Stimulated activated CD4-positive, alpha-beta T cell treated with anti-CD3 and anti-CD28 coated beads, Interleukin-2, amount 100 ng/mL, for 24 hours (primary cell): ENCODE results near the gene TUBA1C.
A peak's percentile ranks its signal among the peaks of the same experiment; 100 is the strongest.
"Not testable (repeated sequence)": the region's sequence is repeated elsewhere in the genome, so short reads cannot be mapped to it uniquely, and the experiment has no call there.

ENCODE experiments used
- DNase-seq, 2 donors: peaks; one replicate each; pipeline ENCODE4 v3.0.0-alpha.2; 2020

TUBA1C gene

GRCh38 chr12:49284672-49285071 is 19.8 kb downstream of the TUBA1C start:
- DNase-seq = no peak

- DNase-seq = no peak
Observed at GRCh38 chr12:49287876-49288275, 23.0 kb downstream of the TUBA1C start.

- peak; percentile 75 to 76 for DNase-seq
Observed at GRCh38 chr12:49288412-49288853, 23.6 kb downstream of the TUBA1C start.

- DNase-seq = no peak
Observed at GRCh38 chr12:49288922-49289555, 24.2 kb downstream of the TUBA1C start.

- no peak for DNase-seq
Observed at GRCh38 chr12:49292729-49293055, 27.8 kb downstream of the TUBA1C start.

GRCh38 chr12:49293056-49293956 is 28.4 kb downstream of the TUBA1C start:
- DNase-seq = no peak

- DNase-seq = no peak
Observed at GRCh38 chr12:49294086-49294803, 29.4 kb downstream of the TUBA1C start.

- no peak for DNase-seq
Observed at GRCh38 chr12:49294804-49295081, 29.9 kb downstream of the TUBA1C start.

- peak in 1 of 2 donors; percentile 24 for DNase-seq
Observed at GRCh38 chr12:49295082-49295936, 30.4 kb downstream of the TUBA1C start, which contains the start of gene PRPH. TSS of gene PRPH (plus strand) at chr12:49295147. CDS start at chr12:49295201, 54 bp downstream.

- DNase-seq = peak; percentile 72 to 77
Observed at GRCh38 chr12:49296034-49296835, 31.4 kb downstream of the TUBA1C start.

GRCh38 chr12:49296836-49297694 is 32.2 kb downstream of the TUBA1C start:
- DNase-seq = peak in 1 of 2 donors; percentile 64

- DNase-seq = no peak
Observed at GRCh38 chr12:49297695-49298060, 32.8 kb downstream of the TUBA1C start.

GRCh38 chr12:49298160-49298559 is 33.3 kb downstream of the TUBA1C start:
- DNase-seq = no peak

- peak in 1 of 2 donors; percentile 62 for DNase-seq
Observed at GRCh38 chr12:49301760-49302159, 36.9 kb downstream of the TUBA1C start.

- no peak for DNase-seq
Observed at GRCh38 chr12:49304161-49304560, 39.3 kb downstream of the TUBA1C start.

- no peak for DNase-seq
Observed at GRCh38 chr12:49305762-49306510, 41.1 kb downstream of the TUBA1C start.

- no peak for DNase-seq
Observed at GRCh38 chr12:49309386-49309785, 44.5 kb downstream of the TUBA1C start.

- not testable (repeated sequence) for DNase-seq
Observed at GRCh38 chr12:49310451-49311000, 45.6 kb downstream of the TUBA1C start.

- DNase-seq = no peak
Observed at GRCh38 chr12:49314811-49315210, 49.9 kb downstream of the TUBA1C start.

- not testable (repeated sequence) for DNase-seq
Observed at GRCh38 chr12:49317118-49317517, 52.2 kb downstream of the TUBA1C start.
